Ammon's horn (tissue), 1 donor: ENCODE results near the gene NBEAL2.
"Not testable (repeated sequence)": the region's sequence is repeated elsewhere in the genome, so short reads cannot be mapped to it uniquely, and the experiment has no call there.

Experiments used
- DNase-seq: peaks from one replicate; pipeline ENCODE4 v3.0.0-alpha.2; 2016; ENCODE audit warnings: low spot score

The NBEAL2 gene

GRCh38 chr3:47012342-47013230 lies 33.1 kb downstream of the NBEAL2 start:
- no peak for DNase-seq

DNA sequence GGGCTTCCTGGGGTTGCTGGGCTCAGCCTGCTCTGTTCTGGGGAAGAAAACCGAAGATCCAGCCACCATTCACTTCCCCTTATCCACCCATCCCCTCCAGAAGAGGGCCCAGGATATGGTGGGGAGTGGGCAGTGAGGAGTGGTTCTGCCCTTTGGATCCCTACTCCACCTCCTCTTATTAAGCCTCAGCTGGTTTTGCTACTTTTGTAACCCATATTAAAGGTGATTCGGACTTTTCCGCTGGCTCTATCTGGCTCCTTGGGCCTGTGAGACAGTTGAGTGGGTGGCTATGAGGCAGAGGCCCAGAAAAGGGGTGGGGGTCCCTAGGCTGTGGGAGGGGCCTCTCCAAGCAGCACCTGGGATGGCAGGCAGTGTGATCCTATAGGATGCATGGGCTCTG lies 33.8 kb downstream of the NBEAL2 start:
- DNase-seq: no peak

- DNase-seq: no peak
Observed at GRCh38 chr3:47014036-47014435, 34.6 kb downstream of the NBEAL2 start.

GRCh38 chr3:47015151-47015550 lies 35.7 kb downstream of the NBEAL2 start:
- no peak for DNase-seq

- no peak for DNase-seq
Observed at GRCh38 chr3:47016086-47016933, 36.8 kb downstream of the NBEAL2 start.

DNA sequence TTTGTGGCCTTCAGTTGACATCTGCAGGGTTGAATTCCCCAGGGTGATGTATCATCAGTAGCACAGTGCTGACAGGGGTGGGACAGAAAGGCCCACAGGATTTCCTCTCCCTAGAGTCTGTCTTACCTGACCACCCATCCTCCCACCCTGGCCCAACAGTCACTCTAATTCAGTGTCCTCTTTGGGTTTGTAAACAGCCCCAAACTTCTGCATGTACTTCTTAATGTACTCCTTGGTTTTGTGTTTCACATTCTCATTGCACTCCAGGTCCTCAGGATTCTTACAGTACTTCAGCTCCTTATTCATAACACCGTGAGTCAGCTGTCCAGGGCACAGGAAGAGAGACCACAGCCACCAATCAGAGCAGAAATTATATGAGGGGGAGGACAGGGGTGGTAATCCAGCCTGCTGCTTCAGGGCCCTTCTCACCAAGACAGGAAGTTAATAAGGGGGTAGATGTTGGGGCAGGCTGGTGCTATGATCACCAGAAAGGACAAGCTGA lies 37.5 kb downstream of the NBEAL2 start:
- DNase-seq: no peak

DNA sequence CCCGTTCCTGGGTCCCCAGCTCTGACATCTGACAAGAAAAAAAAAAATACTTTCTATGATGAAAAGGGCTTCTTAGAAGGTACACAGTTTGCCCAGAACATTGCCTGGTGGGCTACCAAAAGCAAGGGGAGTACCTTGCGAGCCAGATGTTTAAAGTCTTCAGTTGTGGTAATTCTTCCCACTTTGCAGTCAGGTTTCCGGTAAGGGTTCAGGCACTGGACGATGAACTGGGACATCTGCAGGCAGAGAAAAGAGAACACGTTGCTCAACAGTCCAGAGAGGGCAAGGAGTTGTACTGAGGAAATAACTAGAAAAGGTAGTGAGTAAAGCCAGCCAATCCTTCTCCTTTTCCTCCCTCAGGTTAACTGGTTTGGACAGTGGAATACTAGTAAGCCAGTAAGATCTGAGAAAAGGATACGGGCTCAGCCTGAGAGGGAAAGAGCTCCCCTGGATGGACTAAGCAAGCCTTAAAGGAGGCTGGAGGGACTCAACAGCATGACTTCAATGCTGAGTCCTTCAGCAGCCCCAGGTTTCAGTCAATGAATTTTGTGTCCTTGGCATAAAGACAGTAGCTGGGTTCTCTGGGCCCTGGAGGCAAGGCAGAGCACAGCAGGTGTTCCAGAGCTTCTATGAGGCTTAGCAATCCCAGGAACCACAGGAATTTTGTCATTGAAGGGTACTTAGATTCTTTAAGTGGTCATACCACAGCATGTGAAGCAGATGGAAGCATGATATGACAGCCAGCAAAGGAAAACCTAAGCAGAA lies 38.2 kb downstream of the NBEAL2 start:
- no peak for DNase-seq

DNA sequence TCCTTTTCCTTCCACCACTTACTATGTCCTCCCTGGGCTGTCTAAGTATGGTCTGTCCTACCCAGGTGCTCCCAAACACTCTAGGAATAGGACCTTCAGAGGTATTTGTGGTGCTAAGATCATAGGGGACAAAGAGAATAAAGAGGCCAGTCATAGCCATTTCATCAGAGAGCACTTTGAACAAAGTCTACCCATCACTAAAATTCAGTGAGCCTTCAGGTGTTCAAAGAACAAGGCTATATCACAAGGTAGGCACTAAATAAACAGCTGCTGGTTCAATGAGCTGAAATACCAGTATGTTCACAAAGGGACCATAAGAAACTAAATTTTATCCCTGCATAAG lies 38.8 kb downstream of the NBEAL2 start:
- no peak for DNase-seq

GRCh38 chr3:47019201-47019600 lies 39.7 kb downstream of the NBEAL2 start:
- no peak for DNase-seq

DNA sequence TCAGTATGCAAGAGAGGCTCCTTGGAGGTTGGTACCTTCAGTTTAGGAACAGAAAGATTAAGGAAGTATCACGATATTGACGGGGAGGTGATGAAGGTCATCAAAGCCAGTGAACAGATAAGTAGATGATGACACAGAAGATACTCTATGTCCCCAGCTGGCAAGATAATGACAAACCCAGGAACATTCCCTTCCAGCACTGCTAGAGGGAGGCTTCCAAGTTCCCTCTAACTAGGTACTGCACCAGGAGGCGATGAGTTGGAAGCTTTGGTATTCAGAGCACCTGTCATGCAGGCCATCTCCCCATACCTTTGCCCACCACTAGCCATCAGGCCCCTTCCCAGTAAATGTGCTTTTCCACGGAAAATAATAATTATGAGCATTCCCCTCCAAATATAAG lies 40.8 kb downstream of the NBEAL2 start:
- no peak for DNase-seq

DNA sequence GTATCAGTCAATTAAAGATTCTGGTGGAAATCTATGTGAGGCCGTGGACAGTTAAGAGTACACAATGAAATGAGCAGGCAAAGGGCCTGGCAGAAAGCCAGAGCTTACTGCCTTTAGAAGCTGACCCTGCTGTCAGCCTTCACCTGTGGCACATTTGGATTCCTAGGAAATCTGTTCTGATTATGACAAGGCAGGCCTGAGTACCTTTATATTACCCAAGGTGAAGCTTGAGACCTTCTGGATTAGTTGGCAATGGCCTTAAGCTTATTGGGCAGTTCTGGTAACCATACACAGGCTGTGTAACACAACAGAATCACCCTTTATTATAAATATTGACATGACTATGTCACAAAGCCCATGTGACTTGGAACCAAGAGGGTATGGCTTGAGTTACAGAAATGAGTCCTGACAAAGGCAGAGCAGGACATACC lies 43.2 kb downstream of the NBEAL2 start:
- no peak for DNase-seq

- DNase-seq: no peak
Observed at GRCh38 chr3:47024932-47025331, 45.5 kb downstream of the NBEAL2 start.

DNA sequence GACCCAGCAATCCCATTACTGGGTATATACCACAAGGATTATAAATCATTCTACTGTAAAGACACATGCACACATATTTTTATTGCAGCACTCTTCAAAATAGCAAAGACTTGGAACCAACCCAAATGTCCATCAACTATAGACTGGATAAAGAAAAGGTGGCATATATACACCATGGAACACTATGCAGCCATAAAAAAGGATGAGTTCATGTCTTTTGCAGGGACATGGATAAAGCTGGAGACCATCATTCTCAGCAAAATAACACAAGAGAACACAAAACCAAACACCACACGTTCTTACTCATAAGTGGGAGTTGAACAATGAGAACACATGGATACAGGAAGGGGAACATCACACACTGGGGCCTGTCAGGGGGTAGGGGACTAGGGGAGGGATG lies 47.0 kb downstream of the NBEAL2 start:
- DNase-seq: not testable (repeated sequence)

GRCh38 chr3:47028146-47028545 lies 48.7 kb downstream of the NBEAL2 start:
- no peak for DNase-seq

GRCh38 chr3:47028667-47029066 lies 49.2 kb downstream of the NBEAL2 start:
- no peak for DNase-seq

DNA sequence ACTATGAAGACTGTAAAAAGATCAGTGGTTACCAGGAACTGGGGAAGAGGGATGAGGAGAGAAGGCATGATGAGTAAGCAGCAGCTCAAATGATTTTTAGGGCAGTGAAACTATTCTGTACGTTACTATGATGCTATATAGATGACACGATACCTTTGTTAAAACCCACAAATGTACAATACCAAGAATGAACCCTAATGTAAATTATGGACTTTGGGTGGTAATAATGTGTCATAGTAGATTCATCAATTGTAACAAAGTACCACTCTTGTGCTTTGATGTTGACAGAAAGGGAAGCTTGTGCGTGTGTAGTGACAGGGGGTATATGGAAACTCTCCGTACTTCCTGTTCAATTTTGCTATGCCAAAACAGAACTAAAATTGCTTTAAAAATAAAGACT lies 51.6 kb downstream of the NBEAL2 start:
- not testable (repeated sequence) for DNase-seq

DNA sequence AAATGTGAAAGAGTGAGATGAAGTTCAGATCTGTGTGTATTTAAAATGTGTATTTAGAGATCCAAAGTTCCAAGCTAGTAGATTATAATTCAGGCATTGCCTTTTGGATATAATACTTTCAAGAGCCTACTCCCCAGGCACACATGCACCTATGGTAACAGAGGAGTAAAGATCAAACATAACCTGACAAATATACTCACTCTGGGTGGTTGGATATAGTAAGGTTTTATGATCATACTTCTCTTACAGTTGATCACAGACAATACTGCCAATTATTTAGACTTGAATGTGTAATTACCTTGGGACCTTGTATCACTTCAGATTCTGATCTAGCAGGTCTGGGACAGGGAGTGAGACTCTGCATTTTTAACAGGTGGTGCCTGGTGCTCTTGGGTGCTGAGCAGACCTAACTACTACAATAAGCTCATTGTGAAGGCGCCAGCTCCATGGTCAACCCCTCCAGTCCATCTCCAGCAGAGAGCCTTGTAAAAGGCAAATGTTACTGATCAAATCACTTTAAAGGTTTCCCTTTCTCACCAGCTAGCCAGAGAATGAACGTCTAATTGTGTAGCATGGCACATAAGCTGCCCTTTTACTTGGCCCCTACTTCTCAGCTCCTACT lies 55.5 kb downstream of the NBEAL2 start:
- peak; percentile 54 for DNase-seq

GRCh38 chr3:47035645-47036044 lies 56.2 kb downstream of the NBEAL2 start:
- DNase-seq: no peak

DNA sequence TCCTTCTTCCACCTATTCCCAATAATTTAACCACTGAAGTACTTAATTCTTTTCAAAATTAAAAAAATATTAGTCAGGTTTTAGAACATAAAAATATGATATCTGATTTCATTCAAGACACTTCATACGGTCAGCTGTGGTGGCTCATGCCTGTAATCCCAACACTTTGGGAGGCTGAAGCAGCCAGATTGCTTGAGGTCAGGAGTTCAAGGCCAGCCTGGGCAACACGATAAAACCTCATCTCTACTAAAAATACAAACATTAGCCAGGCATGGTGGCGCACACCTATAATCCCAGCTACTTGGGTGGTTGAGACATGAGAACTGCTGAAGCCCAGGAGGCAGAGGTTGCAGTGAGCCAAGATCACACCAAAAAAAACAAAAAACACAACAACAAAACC lies 56.7 kb downstream of the NBEAL2 start:
- DNase-seq: no peak

- not testable (repeated sequence) for DNase-seq
Observed at GRCh38 chr3:47037302-47037701, 57.8 kb downstream of the NBEAL2 start.

- no peak for DNase-seq
Observed at GRCh38 chr3:47041114-47041513, 61.6 kb downstream of the NBEAL2 start.
